GM18511 (cell line): ENCODE results near the gene ACTN1.

Source experiments
- ATAC-seq: cut with Tn5 transposase; IDR thresholded peaks from one replicate; pipeline ENCODE4 v1.9.1; 2021; ENCODE audit warnings: mild to moderate bottlenecking, moderate library complexity; ENCODE audit not compliant: unreplicated experiment

Gene ACTN1

GRCh38 chr14:68951800-68952530 is 27.1 kb downstream of the ACTN1 start:
- no peak for ATAC-seq

GRCh38 chr14:68951035-68951797 is 27.9 kb downstream of the ACTN1 start:
- no peak for ATAC-seq

- ATAC-seq: no peak
These were observed 29.0 kb downstream of the ACTN1 start for GRCh38 chr14:68950111-68950510.

GRCh38 chr14:68949601-68949965 is 29.5 kb downstream of the ACTN1 start:
- no peak for ATAC-seq

- ATAC-seq: no peak
These were observed 30.2 kb downstream of the ACTN1 start for GRCh38 chr14:68948686-68949600.

GRCh38 chr14:68947802-68948201 is 31.3 kb downstream of the ACTN1 start:
- no peak for ATAC-seq

GRCh38 chr14:68946489-68946822 is 32.6 kb downstream of the ACTN1 start:
- no peak for ATAC-seq

GRCh38 chr14:68945585-68946488 is 33.3 kb downstream of the ACTN1 start:
- ATAC-seq: no peak

- ATAC-seq: no peak
These were observed 33.9 kb downstream of the ACTN1 start for GRCh38 chr14:68945190-68945584.

GRCh38 chr14:68944162-68944561 is 34.9 kb downstream of the ACTN1 start:
- no peak for ATAC-seq

- no peak for ATAC-seq
These were observed 36.0 kb downstream of the ACTN1 start for GRCh38 chr14:68943107-68943506.

GRCh38 chr14:68942296-68943035 is 36.6 kb downstream of the ACTN1 start:
- ATAC-seq: no peak

- ATAC-seq: no peak
These were observed 37.3 kb downstream of the ACTN1 start for GRCh38 chr14:68941820-68942219.

- ATAC-seq: no peak
These were observed 38.4 kb downstream of the ACTN1 start for GRCh38 chr14:68940614-68941185.

GRCh38 chr14:68939893-68940613 is 39.0 kb downstream of the ACTN1 start:
- ATAC-seq: no peak

- no peak for ATAC-seq
These were observed 39.8 kb downstream of the ACTN1 start for GRCh38 chr14:68939181-68939892.

- no peak for ATAC-seq
These were observed 40.6 kb downstream of the ACTN1 start for GRCh38 chr14:68938271-68939150.
